Endometrial microvascular endothelial cells (primary cell): Measurements from ENCODE around the gene SLC19A3. TPM values are rescaled to one million over a fixed set of nuclear protein-coding genes. Genes with fewer than 3 reads are reported as not detected.
"Not testable (repeated sequence)": the region's sequence is repeated elsewhere in the genome, so short reads cannot be mapped to it uniquely, and the experiment has no call there.

Source experiments
- in situ Hi-C: cut with HindIII; loops from 2 replicates; pipeline ENCODE4 v1.10.0; 2017; ENCODE audit warnings: low sequenced_read_pairs, low pct_unique_long_range_greater_than_20kb; ENCODE audit errors: inconsistent ontology term
- total RNA-seq: library from RNA; depleted of rRNA; stranded (reverse); fragments of >200 nt; gene quantifications from one replicate; pipeline ENCODE4 v1.2.3, GENCODE V29; 2015; ENCODE audit errors: inconsistent ontology term

SLC19A3 gene
- not detected for total RNA-seq

GRCh38 chr2:227717687-227718567 is at the start of gene SLC19A3:
Gene SLC19A3, minus strand, starts transcription at chr2:227718028. Its CDS starts 15,710 bp downstream, at chr2:227702318.
- in situ Hi-C loops: no loop called here

GRCh38 chr2:227766373-227766883 is 48.6 kb upstream of the SLC19A3 start:
- in situ Hi-C loops: no loop called here

- in situ Hi-C loops: no loop called here
These were observed 48.1 kb upstream of the SLC19A3 start for GRCh38 chr2:227765788-227766372.

- in situ Hi-C loops: no loop called here
These were observed 44.1 kb upstream of the SLC19A3 start for GRCh38 chr2:227761740-227762476.

- in situ Hi-C loops: no loop called here
These were observed 41.7 kb upstream of the SLC19A3 start for GRCh38 chr2:227759411-227760118.

GRCh38 chr2:227756261-227756660 is 38.4 kb upstream of the SLC19A3 start:
- in situ Hi-C loops: not testable (repeated sequence)

GRCh38 chr2:227748079-227748478 is 30.3 kb upstream of the SLC19A3 start:
- in situ Hi-C loops: no loop called here

GRCh38 chr2:227745594-227745993 is 27.8 kb upstream of the SLC19A3 start, which contains the start of gene SCYGR8:
Gene SCYGR8, plus strand, starts transcription at chr2:227745894. Its CDS starts 0 bp downstream, at chr2:227745894.
- in situ Hi-C loops: no loop called here

- in situ Hi-C loops: not testable (repeated sequence)
These were observed 22.9 kb upstream of the SLC19A3 start for GRCh38 chr2:227740705-227741104.

- in situ Hi-C loops: no loop called here
These were observed 21.5 kb upstream of the SLC19A3 start for GRCh38 chr2:227739351-227739750.

- in situ Hi-C loops: no loop called here
These were observed 10.2 kb upstream of the SLC19A3 start, which contains the start of gene SCYGR7 for GRCh38 chr2:227728035-227728434. Gene SCYGR7, plus strand, starts transcription at chr2:227728335. Its CDS starts 0 bp downstream, at chr2:227728335.

- in situ Hi-C loops: no loop called here
These were observed 6.7 kb upstream of the SLC19A3 start, which contains the start of gene SCYGR6 for GRCh38 chr2:227724394-227725039. Gene SCYGR6, minus strand, starts transcription at chr2:227724757. Its CDS starts 0 bp downstream, at chr2:227724757.

- in situ Hi-C loops: not testable (repeated sequence)
These were observed 5.0 kb upstream of the SLC19A3 start for GRCh38 chr2:227722821-227723220.

- in situ Hi-C loops: no loop called here
These were observed 2.9 kb upstream of the SLC19A3 start for GRCh38 chr2:227720680-227721079.

- in situ Hi-C loops: no loop called here
These were observed 1.8 kb upstream of the SLC19A3 start for GRCh38 chr2:227719641-227720040.

- in situ Hi-C loops: no loop called here
These were observed 1.3 kb downstream of the SLC19A3 start for GRCh38 chr2:227716501-227716900.

GRCh38 chr2:227713291-227713690 is 4.5 kb downstream of the SLC19A3 start:
- in situ Hi-C loops: no loop called here

GRCh38 chr2:227710986-227711385 is 6.8 kb downstream of the SLC19A3 start:
- in situ Hi-C loops: no loop called here
